ENCODE data around the gene UBE2C. TPM values are rescaled to one million over a fixed set of nuclear protein-coding genes. Genes with fewer than 3 reads are reported as not detected.
"Not testable (repeated sequence)": the region's sequence is repeated elsewhere in the genome, so short reads cannot be mapped to it uniquely, and the experiment has no call there.

Gene UBE2C
- polyA plus RNA-seq, 1 donor from 2014 or later = 2.5 TPM

GRCh38 chr20:45827712-45828111 is 15.3 kb downstream of the UBE2C start:
- no peak overlapping the region for H3K9ac ChIP-seq (ENCODE audit: low read length)
- H3K4me2 ChIP-seq (ENCODE audit: low read length) = no peak overlapping the region
- H2AFZ ChIP-seq (ENCODE audit: low read depth, low read length) = no peak overlapping the region
- H3K36me3 ChIP-seq (ENCODE audit: insufficient read depth, low read length) = no peaks in the 10 kb centered on the region
- no peaks in the 10 kb centered on the region for H3K9me3 ChIP-seq (ENCODE audit: low read length)
- H3K4me3 ChIP-seq (ENCODE audit: low read length) = no peak overlapping the region
- no peaks in the 10 kb centered on the region for H3K79me2 ChIP-seq (replicated peaks; ENCODE audit: insufficient read depth, low read length)
- no peak for TF ChIP-seq SMC3 (conservative IDR thresholded peaks at IDR 0.05; ENCODE audit: poor library complexity)
- TF ChIP-seq POLR2AphosphoS5 (IDR thresholded peaks at IDR 0.05) = no peak
- TF ChIP-seq MXI1 (conservative IDR thresholded peaks at IDR 0.05; ENCODE audit: poor library complexity, severe bottlenecking) = no peak
- no peak for TF ChIP-seq EP300 (conservative IDR thresholded peaks at IDR 0.05; ENCODE audit: poor library complexity, severe bottlenecking)
- TF ChIP-seq CTCF (IDR thresholded peaks at IDR 0.05; ENCODE audit: poor library complexity, severe bottlenecking) = no peak
- TF ChIP-seq EZH2 (IDR thresholded peaks at IDR 0.05; ENCODE audit: borderline replicate concordance, insufficient read depth, low read length, poor library complexity, severe bottlenecking) = no peak
- H4K20me1 ChIP-seq (ENCODE audit: insufficient read depth) = no peaks in the 10 kb centered on the region
- no peak overlapping the region for H3K27ac ChIP-seq (ENCODE audit: low read length)
- H3F3A ChIP-seq (ENCODE audit: insufficient read depth, low read length, poor library complexity, severe bottlenecking) = no peaks in the 10 kb centered on the region
- no peaks in the 10 kb centered on the region for H3K27me3 ChIP-seq (ENCODE audit: insufficient read depth, low read depth, low read length)
- H3K9me2 ChIP-seq (ENCODE audit: insufficient read depth, low read length) = no peaks in the 10 kb centered on the region

GRCh38 chr20:45828589-45828988 is 16.1 kb downstream of the UBE2C start:
- H3K27ac ChIP-seq (ENCODE audit: low read length) = no peak overlapping the region
- H3K9ac ChIP-seq (ENCODE audit: low read length) = no peak overlapping the region
- H3K27me3 ChIP-seq (ENCODE audit: insufficient read depth, low read depth, low read length) = no peaks in the 10 kb centered on the region

GRCh38 chr20:45829673-45830106 is 17.2 kb downstream of the UBE2C start:
- H3K9me2 ChIP-seq (ENCODE audit: insufficient read depth, low read length); H3K9ac ChIP-seq (ENCODE audit: low read length); H3K27ac ChIP-seq (ENCODE audit: low read length); H3K79me2 ChIP-seq (replicated peaks; ENCODE audit: insufficient read depth, low read length); H2AFZ ChIP-seq (ENCODE audit: low read depth, low read length); H3K27me3 ChIP-seq (ENCODE audit: insufficient read depth, low read depth, low read length); H3F3A ChIP-seq (ENCODE audit: insufficient read depth, low read length, poor library complexity, severe bottlenecking); H3K4me3 ChIP-seq (ENCODE audit: low read length); H4K20me1 ChIP-seq (ENCODE audit: insufficient read depth); H3K36me3 ChIP-seq (ENCODE audit: insufficient read depth, low read length); H3K4me2 ChIP-seq (ENCODE audit: low read length); H3K9me3 ChIP-seq (ENCODE audit: low read length): not testable (repeated sequence)

More at GRCh38 chr20:45828589-45828988, 16.1 kb downstream of the UBE2C start:
- no peaks in the 10 kb centered on the region for H3K36me3 ChIP-seq (ENCODE audit: insufficient read depth, low read length)
- no peaks in the 10 kb centered on the region for H4K20me1 ChIP-seq (ENCODE audit: insufficient read depth)
- H3K4me2 ChIP-seq (ENCODE audit: low read length) = no peak overlapping the region
- no peak overlapping the region for H2AFZ ChIP-seq (ENCODE audit: low read depth, low read length)
- TF ChIP-seq EP300 (conservative IDR thresholded peaks at IDR 0.05; ENCODE audit: poor library complexity, severe bottlenecking) = no peak
- no peak for TF ChIP-seq EZH2 (IDR thresholded peaks at IDR 0.05; ENCODE audit: borderline replicate concordance, insufficient read depth, low read length, poor library complexity, severe bottlenecking)
- TF ChIP-seq POLR2AphosphoS5 (IDR thresholded peaks at IDR 0.05) = no peak
- no peak for TF ChIP-seq CTCF (IDR thresholded peaks at IDR 0.05; ENCODE audit: poor library complexity, severe bottlenecking)
- no peak for TF ChIP-seq REST (IDR thresholded peaks at IDR 0.05; ENCODE audit: borderline replicate concordance)
- TF ChIP-seq SMC3 (conservative IDR thresholded peaks at IDR 0.05; ENCODE audit: poor library complexity) = no peak
- TF ChIP-seq RAD21 (conservative IDR thresholded peaks at IDR 0.05) = no peak
- TF ChIP-seq MXI1 (conservative IDR thresholded peaks at IDR 0.05; ENCODE audit: poor library complexity, severe bottlenecking) = no peak
- no peak for TF ChIP-seq TAF1 (IDR thresholded peaks at IDR 0.05; ENCODE audit: low read depth)
- H3K9me2 ChIP-seq (ENCODE audit: insufficient read depth, low read length) = no peaks in the 10 kb centered on the region
- H3K9me3 ChIP-seq (ENCODE audit: low read length) = no peaks in the 10 kb centered on the region
- H3K4me3 ChIP-seq (ENCODE audit: low read length) = no peak overlapping the region
- H3F3A ChIP-seq (ENCODE audit: insufficient read depth, low read length, poor library complexity, severe bottlenecking) = no peaks in the 10 kb centered on the region
- no peaks in the 10 kb centered on the region for H3K79me2 ChIP-seq (replicated peaks; ENCODE audit: insufficient read depth, low read length)

Measured in neural cell (in vitro differentiated cells).